Activated CD4-positive, alpha-beta T cell treated with anti-CD3 and anti-CD28 coated beads, Interleukin-2, amount 10 ng/mL, durations not matched to agents 7 days and 5 days (primary cell): Measurements from ENCODE around the gene NCKAP5. TPM values are rescaled to one million over a fixed set of nuclear protein-coding genes. Genes with fewer than 3 reads are reported as not detected.

Experiments used
- CTCF ChIA-PET: fragments of 350-600 bp; sonication (Branson Sonifier 250); formaldehyde crosslinking; loops from one replicate; lab custom pipeline; 2021; ENCODE audit warnings: antibody characterized with exemption; lab: Charles Lee
- POLR2A ChIA-PET: fragments of 350-600 bp; sonication (Branson Sonifier 250); formaldehyde crosslinking; loops from one replicate; lab custom pipeline; 2021; ENCODE audit warnings: antibody characterized with exemption; lab: Charles Lee
- DNase-seq: peaks from one replicate; pipeline ENCODE4 v3.0.0-alpha.2; 2020
- H3K27ac Mint-ChIP-seq: one replicate; pipeline ENCODE4 v1.8.0; 2021; ENCODE audit warnings: mild to moderate bottlenecking, moderate library complexity, mixed read lengths
- H3K27me3 Mint-ChIP-seq: one replicate; pipeline ENCODE4 v1.8.0; 2021; ENCODE audit warnings: mixed read lengths
- H3K36me3 Mint-ChIP-seq: one replicate; pipeline ENCODE4 v1.8.0; 2021; ENCODE audit warnings: low read depth, mixed read lengths
- H3K4me1 Mint-ChIP-seq: one replicate; pipeline ENCODE4 v1.8.0; 2021; ENCODE audit warnings: mixed read lengths
- H3K4me3 Mint-ChIP-seq: one replicate; pipeline ENCODE4 v1.8.0; 2021; ENCODE audit warnings: mild to moderate bottlenecking, moderate library complexity, mixed read lengths
- H3K9me3 Mint-ChIP-seq: one replicate; pipeline ENCODE4 v1.8.0; 2021; ENCODE audit warnings: mixed read lengths
- total RNA-seq, 2 experiments: library from RNA; stranded (reverse); gene quantifications; one replicate each; pipeline ENCODE4 v1.2.3, GENCODE V29; 2021

NCKAP5 gene
- total RNA-seq, 2 experiments from 2014 or later, result not detected

- ChIA-PET CTCF (no interaction called here), POLR2A (no interaction called here)
- no peak for DNase-seq
- Mint-ChIP-seq H3K4me1 (no peaks in the 10 kb centered on the region), H3K4me3 (no peak overlapping the region), H3K36me3 (no peaks in the 10 kb centered on the region), H3K9me3 (no peaks in the 10 kb centered on the region), H3K27ac (no peak overlapping the region), H3K27me3 (no peaks in the 10 kb centered on the region)
These were observed 153.6 kb downstream of the NCKAP5 start for GRCh38 chr2:133414486-133415209.

GRCh38 chr2:133413863-133414262 lies 154.4 kb downstream of the NCKAP5 start:
- Mint-ChIP-seq H3K27me3 (no peaks in the 10 kb centered on the region), H3K4me3 (no peak overlapping the region), H3K36me3 (no peaks in the 10 kb centered on the region), H3K4me1 (no peaks in the 10 kb centered on the region), H3K9me3 (no peaks in the 10 kb centered on the region), H3K27ac (no peak overlapping the region)
- CTCF ChIA-PET, result no interaction called here
- DNase-seq, result no peak
- POLR2A ChIA-PET, result no interaction called here

DNA sequence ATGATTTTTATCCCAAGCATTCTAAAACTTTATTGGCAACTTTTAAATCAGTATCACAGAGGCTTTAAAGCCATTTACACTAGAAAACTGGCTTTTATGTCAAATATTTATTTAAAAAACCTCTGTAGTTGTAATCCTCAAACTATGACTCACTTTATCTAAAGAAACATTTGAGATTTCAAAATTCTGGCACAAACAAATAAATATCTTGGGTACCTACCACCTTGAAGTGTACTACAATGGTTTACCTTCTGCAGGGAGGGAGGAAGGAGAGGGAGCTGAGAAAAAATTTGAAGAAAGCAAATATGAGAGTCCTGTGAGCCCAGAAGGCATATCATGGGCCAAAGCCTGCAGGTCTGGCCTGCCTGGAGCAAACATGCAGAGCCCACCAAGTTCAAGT lies 155.6 kb downstream of the NCKAP5 start:
- DNase-seq, result no peak
- Mint-ChIP-seq H3K9me3 (no peaks in the 10 kb centered on the region), H3K36me3 (no peaks in the 10 kb centered on the region), H3K4me3 (no peak overlapping the region), H3K27me3 (no peaks in the 10 kb centered on the region), H3K27ac (no peak overlapping the region), H3K4me1 (no peaks in the 10 kb centered on the region)
- ChIA-PET POLR2A (no interaction called here), CTCF (no interaction called here)

- Mint-ChIP-seq H3K4me1 (no peaks in the 10 kb centered on the region), H3K4me3 (no peak overlapping the region), H3K9me3 (no peaks in the 10 kb centered on the region), H3K27me3 (no peaks in the 10 kb centered on the region), H3K36me3 (no peaks in the 10 kb centered on the region), H3K27ac (no peak overlapping the region)
- ChIA-PET CTCF (no interaction called here), POLR2A (no interaction called here)
- DNase-seq, result no peak
These were observed 156.4 kb downstream of the NCKAP5 start for GRCh38 chr2:133411857-133412256.

DNA sequence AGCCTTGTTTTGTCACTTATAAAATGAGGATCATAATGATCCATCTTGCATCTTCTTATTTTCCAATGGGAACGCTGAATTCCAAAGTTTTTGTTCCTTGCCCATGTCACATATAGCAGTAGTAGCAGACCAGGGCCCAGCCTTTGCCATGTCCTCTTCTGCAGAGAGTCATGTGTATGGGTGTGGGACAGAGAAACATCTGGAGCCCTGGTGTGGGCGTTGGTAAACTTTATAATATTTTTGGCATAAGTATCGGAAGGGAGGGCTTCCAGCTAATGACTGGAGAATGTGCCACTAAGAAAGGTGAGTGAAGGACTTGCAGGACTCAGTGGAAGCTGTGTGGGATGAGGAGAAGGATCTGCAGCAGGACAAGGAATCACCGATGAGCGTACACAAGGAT lies 157.2 kb downstream of the NCKAP5 start:
- Mint-ChIP-seq H3K4me3 (no peak overlapping the region), H3K9me3 (no peaks in the 10 kb centered on the region), H3K4me1 (no peaks in the 10 kb centered on the region), H3K36me3 (no peaks in the 10 kb centered on the region), H3K27me3 (no peaks in the 10 kb centered on the region), H3K27ac (no peak overlapping the region)
- ChIA-PET CTCF (interaction anchor here (1.3 kb wide), 1 partner anchor 344 kb away, joined by 3 read pairs; no protein-coding TSS in a partner anchor), POLR2A (no interaction called here)
- DNase-seq, result no peak

GRCh38 chr2:133409581-133410285 lies 158.5 kb downstream of the NCKAP5 start:
- Mint-ChIP-seq H3K9me3 (no peaks in the 10 kb centered on the region), H3K27ac (no peak overlapping the region), H3K36me3 (no peaks in the 10 kb centered on the region), H3K27me3 (no peaks in the 10 kb centered on the region), H3K4me3 (no peak overlapping the region), H3K4me1 (no peaks in the 10 kb centered on the region)
- no peak for DNase-seq
- POLR2A ChIA-PET, result no interaction called here
- CTCF ChIA-PET, result interaction anchor here (1.3 kb wide), 1 partner anchor 342 kb away, joined by 3 read pairs; no protein-coding TSS in a partner anchor

DNA sequence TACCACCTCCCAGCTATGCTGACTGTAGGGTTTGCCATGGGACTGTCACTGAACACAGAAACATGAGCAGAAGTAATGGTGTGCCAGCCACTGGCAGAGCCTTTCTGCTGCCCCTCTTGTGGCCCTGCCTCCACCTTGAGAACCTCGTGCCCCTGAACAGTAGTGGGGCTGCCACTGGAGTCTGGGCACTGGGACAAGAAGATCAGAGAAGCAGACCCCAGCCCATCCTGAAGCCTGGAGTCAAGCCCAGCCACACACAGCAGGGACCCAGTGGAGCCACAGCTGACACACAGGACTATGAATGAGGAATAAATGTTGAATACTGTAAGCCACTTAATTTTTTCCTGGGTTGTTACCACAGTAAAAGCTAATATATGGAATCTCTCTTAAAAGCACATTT lies 159.6 kb downstream of the NCKAP5 start:
- POLR2A ChIA-PET, result no interaction called here
- Mint-ChIP-seq H3K9me3 (no peaks in the 10 kb centered on the region), H3K36me3 (no peaks in the 10 kb centered on the region), H3K27ac (no peak overlapping the region), H3K4me1 (no peaks in the 10 kb centered on the region), H3K27me3 (no peaks in the 10 kb centered on the region), H3K4me3 (no peak overlapping the region)
- no peak for DNase-seq
- CTCF ChIA-PET, result no interaction called here

DNA sequence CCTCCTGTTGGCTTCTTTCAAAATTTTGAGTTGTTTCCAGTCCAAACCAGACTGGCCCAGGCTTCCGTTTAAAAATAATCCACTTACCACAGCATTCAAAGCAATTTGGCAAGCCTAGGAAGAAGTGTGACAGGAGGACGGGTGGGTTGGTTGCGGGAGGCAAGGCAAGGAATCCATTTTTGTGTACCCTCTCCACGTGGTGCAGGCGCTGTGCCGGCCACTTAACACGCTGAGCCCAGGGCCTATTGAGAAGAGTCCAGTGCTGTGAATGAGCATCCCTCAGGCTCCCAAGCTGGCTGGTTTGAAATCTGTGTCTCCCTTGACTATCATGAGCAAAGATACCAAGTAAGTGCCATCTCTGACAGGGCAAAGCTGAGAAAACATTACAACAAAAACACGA lies 160.9 kb downstream of the NCKAP5 start:
- Mint-ChIP-seq H3K9me3 (no peaks in the 10 kb centered on the region), H3K27me3 (no peaks in the 10 kb centered on the region), H3K4me3 (no peak overlapping the region), H3K4me1 (no peaks in the 10 kb centered on the region), H3K36me3 (no peaks in the 10 kb centered on the region), H3K27ac (no peak overlapping the region)
- POLR2A ChIA-PET, result no interaction called here
- no peak for DNase-seq
- CTCF ChIA-PET, result no interaction called here

DNA sequence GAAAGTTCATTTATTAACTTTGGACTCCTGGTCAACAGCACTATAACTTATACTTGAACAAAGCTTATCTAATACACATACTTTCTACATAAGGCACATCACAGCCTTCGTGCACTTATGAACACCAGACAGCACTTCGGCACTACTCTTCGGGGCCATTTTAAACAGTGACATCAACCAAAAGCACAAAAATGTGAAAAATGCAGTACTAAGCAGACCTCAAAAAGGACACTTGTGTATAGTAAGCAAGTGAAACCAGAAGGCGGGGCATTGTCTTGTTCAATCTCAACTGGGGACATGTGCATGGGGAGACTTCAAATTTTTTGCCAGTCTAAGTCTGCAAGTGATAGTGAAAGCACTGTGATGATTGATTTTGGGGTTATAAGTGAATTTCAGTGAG lies 163.0 kb downstream of the NCKAP5 start:
- no peak overlapping the region for H3K4me3 Mint-ChIP-seq
- no peaks in the 10 kb centered on the region for H3K27me3 Mint-ChIP-seq
- ChIA-PET CTCF (no interaction called here), POLR2A (no interaction called here)
- no peaks in the 10 kb centered on the region for H3K9me3 Mint-ChIP-seq
- no peaks in the 10 kb centered on the region for H3K36me3 Mint-ChIP-seq
- DNase-seq, result no peak
- H3K4me1 Mint-ChIP-seq, result no peaks in the 10 kb centered on the region
- H3K27ac Mint-ChIP-seq, result no peak overlapping the region

DNA sequence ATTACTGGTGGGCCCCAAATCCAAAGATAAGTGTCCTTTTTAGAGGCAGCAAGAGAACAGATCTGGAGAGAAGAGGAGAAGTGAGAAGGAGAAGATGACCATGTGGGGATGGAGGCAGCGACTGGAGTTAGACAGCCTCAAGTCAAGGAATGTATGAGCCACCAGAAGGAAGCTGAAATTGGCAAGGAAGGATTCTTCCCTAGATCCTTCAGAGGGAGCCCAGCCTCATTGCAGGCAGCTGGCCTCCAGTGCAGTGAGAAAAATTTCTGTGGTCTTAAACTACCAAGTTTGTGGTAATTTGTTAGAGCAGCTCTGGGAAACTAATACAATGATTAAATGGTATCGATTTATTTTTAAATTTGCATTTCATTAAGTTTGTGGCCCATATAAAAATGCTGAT lies 167.9 kb downstream of the NCKAP5 start:
- Mint-ChIP-seq H3K27ac (no peak overlapping the region), H3K9me3 (no peaks in the 10 kb centered on the region), H3K4me3 (no peak overlapping the region), H3K4me1 (no peaks in the 10 kb centered on the region), H3K36me3 (no peaks in the 10 kb centered on the region), H3K27me3 (no peaks in the 10 kb centered on the region)
- CTCF ChIA-PET, result no interaction called here
- DNase-seq, result no peak
- POLR2A ChIA-PET, result no interaction called here

DNA sequence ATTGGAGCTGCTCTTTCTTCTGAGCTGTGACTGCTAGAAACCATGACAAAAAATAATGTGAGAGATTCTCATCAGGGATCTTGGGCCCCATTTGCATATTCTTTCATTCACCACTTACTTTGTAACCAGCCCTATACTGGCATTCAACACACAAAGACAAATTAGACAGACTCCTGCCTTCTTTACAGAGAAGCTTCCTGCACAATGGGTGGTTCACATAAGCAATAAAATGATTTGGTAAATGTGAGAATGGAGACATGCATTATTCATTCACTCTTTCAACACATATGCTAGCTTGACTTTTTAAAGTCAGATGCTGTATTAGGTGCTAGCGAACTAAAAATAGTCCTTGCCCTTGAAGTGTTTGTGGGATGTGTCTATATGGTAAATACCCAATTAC lies 174.4 kb downstream of the NCKAP5 start:
- Mint-ChIP-seq H3K9me3 (no peaks in the 10 kb centered on the region), H3K4me3 (no peak overlapping the region), H3K36me3 (no peaks in the 10 kb centered on the region), H3K27ac (no peak overlapping the region), H3K27me3 (no peaks in the 10 kb centered on the region), H3K4me1 (no peaks in the 10 kb centered on the region)
- no peak for DNase-seq
- ChIA-PET POLR2A (no interaction called here), CTCF (no interaction called here)

DNA sequence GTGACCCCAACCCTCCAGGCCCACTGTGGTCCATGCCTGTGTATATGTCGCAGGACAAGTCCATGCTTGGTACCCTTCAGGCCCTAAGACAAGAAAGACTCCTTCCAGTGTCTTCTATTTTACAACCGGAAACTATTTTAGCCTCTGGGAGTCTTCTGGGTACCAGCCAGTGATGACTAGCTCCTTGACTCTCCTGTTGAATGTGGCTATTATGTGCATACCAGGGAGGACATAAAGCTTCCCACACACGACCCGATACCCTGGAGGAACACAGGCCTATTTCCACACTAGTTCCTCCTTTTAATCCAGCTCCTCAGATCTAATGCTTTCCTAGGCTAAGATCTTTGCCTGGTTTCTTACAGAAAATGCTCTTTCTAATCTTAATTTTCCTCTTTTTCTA lies 178.1 kb downstream of the NCKAP5 start:
- H3K4me1 Mint-ChIP-seq, result no peaks in the 10 kb centered on the region
- no peaks in the 10 kb centered on the region for H3K9me3 Mint-ChIP-seq
- CTCF ChIA-PET, result no interaction called here
- H3K27ac Mint-ChIP-seq, result no peak overlapping the region
- DNase-seq, result no peak
- no peaks in the 10 kb centered on the region for H3K27me3 Mint-ChIP-seq
- POLR2A ChIA-PET, result no interaction called here
- H3K4me3 Mint-ChIP-seq, result no peak overlapping the region
- no peaks in the 10 kb centered on the region for H3K36me3 Mint-ChIP-seq

DNA sequence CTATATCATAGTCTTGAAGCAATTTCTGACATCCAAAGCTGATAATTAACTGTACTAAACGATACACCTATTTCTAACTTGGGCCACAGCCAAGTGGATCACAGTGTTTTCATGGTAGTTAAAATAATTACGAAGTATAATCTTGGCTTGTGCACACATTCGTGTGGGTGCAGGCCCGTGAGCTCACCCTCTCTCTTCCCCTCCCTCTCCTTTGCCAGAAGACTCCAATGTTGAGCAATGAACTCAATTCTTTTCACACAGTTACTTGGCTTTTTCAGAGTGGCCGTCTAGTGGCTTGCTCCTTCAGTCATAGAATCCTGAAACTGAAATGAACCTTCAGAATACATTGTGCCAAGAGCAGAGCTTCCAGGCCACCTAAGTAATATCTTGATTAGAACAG lies 178.7 kb downstream of the NCKAP5 start:
- no peak for DNase-seq
- CTCF ChIA-PET, result no interaction called here
- Mint-ChIP-seq H3K4me1 (no peaks in the 10 kb centered on the region), H3K9me3 (no peaks in the 10 kb centered on the region), H3K27ac (no peak overlapping the region), H3K36me3 (no peaks in the 10 kb centered on the region), H3K27me3 (no peaks in the 10 kb centered on the region), H3K4me3 (no peak overlapping the region)
- POLR2A ChIA-PET, result no interaction called here

DNA sequence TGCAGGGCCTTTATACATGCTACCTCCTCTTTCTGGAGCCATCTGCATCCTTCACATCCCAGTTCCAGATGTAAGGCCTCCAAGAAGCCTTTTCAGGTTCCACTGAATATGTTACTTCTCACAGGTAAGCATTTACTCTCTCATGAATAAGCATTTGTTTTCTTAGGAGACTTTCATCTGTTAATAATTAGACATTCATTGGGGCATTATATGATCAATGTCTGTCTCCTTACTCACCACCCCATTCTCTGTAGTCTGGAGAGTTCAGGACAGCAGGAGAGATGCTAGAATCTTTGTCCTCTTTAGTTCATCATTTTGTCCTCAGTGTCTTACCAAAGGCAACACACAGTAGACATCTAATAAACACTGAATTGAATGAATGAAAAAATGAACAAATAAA lies 185.7 kb downstream of the NCKAP5 start:
- H3K9me3 Mint-ChIP-seq, result no peaks in the 10 kb centered on the region
- H3K4me3 Mint-ChIP-seq, result no peak overlapping the region
- DNase-seq, result no peak
- ChIA-PET POLR2A (no interaction called here), CTCF (no interaction called here)
- no peaks in the 10 kb centered on the region for H3K36me3 Mint-ChIP-seq
- H3K4me1 Mint-ChIP-seq, result no peaks in the 10 kb centered on the region
- no peaks in the 10 kb centered on the region for H3K27me3 Mint-ChIP-seq
- no peak overlapping the region for H3K27ac Mint-ChIP-seq
